BE2C (cell line): ENCODE results near the gene INTS3.

Source experiments
- DNase-seq: peaks from one replicate; pipeline ENCODE4 v3.0.0-alpha.2; 2020
- H3K27me3 ChIP-seq: fragments of 250-450 bp; sonication (Bioruptor Pico); 2 replicates; pipeline ENCODE4 v1.5.1; 2020; ENCODE audit warnings: mild to moderate bottlenecking
- H3K36me3 ChIP-seq: fragments of 250-450 bp; sonication (Bioruptor Pico); 2 replicates; pipeline ENCODE4 v1.5.1; 2020; ENCODE audit warnings: mild to moderate bottlenecking
- H3K4me1 ChIP-seq: fragments of 250-450 bp; sonication (Bioruptor Pico); 2 replicates; pipeline ENCODE4 v1.5.1; 2020
- H3K4me3 ChIP-seq: 2 replicates; pipeline ENCODE4 v1.5.1; 2011; ENCODE audit warnings: low read depth, low read length
- H3K9me3 ChIP-seq: fragments of 250-450 bp; sonication (Bioruptor Pico); 2 replicates; pipeline ENCODE4 v1.5.1; 2020
- CTCF ChIP-seq: IDR thresholded peaks from 2 replicates; pipeline ENCODE4 v1.5.1; 2012; ENCODE audit warnings: mild to moderate bottlenecking, low read depth, low read length

The INTS3 gene

GRCh38 chr1:153682730-153683129, 45.1 kb upstream of the INTS3 start:
- H3K4me1 ChIP-seq: no peaks in the 10 kb centered on the region
- H3K4me3 ChIP-seq: no peak overlapping the region
- no peak for DNase-seq
- no peak for TF ChIP-seq CTCF
- H3K27me3 ChIP-seq: peaks cover 19% of the 10 kb centered on the region
- no peaks in the 10 kb centered on the region for H3K9me3 ChIP-seq
- H3K36me3 ChIP-seq: no peaks in the 10 kb centered on the region

- DNase-seq: no peak
- Histone ChIP-seq H3K36me3 (no peaks in the 10 kb centered on the region), H3K9me3 (no peaks in the 10 kb centered on the region), H3K4me1 (0 out of 2 replicates have a peak, but pooled peaks cover 2% of the 10 kb centered on the region), H3K27me3 (peaks cover 9% of the 10 kb centered on the region), H3K4me3 (no peak overlapping the region)
- TF ChIP-seq CTCF: no peak
Observed at GRCh38 chr1:153683854-153684253, 44.0 kb upstream of the INTS3 start.

GRCh38 chr1:153684892-153685291, 43.0 kb upstream of the INTS3 start:
- Histone ChIP-seq H3K4me1 (0 out of 2 replicates have a peak, but pooled peaks cover 2% of the 10 kb centered on the region), H3K27me3 (no peaks in the 10 kb centered on the region), H3K4me3 (no peak overlapping the region), H3K36me3 (no peaks in the 10 kb centered on the region), H3K9me3 (no peaks in the 10 kb centered on the region)
- no peak for DNase-seq
- TF ChIP-seq CTCF: no peak

- H3K9me3 ChIP-seq: no peaks in the 10 kb centered on the region
- no peaks in the 10 kb centered on the region for H3K36me3 ChIP-seq
- H3K27me3 ChIP-seq: no peaks in the 10 kb centered on the region
- DNase-seq: no peak
- no peak for TF ChIP-seq CTCF
- H3K4me3 ChIP-seq: no peak overlapping the region
- H3K4me1 ChIP-seq: 0 out of 2 replicates have a peak, but pooled peaks cover 2% of the 10 kb centered on the region
Observed at GRCh38 chr1:153685544-153686340, 42.1 kb upstream of the INTS3 start.

- Histone ChIP-seq H3K4me1 (0 out of 2 replicates have a peak, but pooled peaks cover 2% of the 10 kb centered on the region), H3K9me3 (no peaks in the 10 kb centered on the region), H3K36me3 (no peaks in the 10 kb centered on the region), H3K27me3 (no peaks in the 10 kb centered on the region), H3K4me3 (no peak overlapping the region)
- no peak for TF ChIP-seq CTCF
- DNase-seq: no peak
Observed at GRCh38 chr1:153687346-153688125, 40.3 kb upstream of the INTS3 start.

GRCh38 chr1:153688276-153688675, 39.6 kb upstream of the INTS3 start:
- Histone ChIP-seq H3K27me3 (no peaks in the 10 kb centered on the region), H3K9me3 (no peaks in the 10 kb centered on the region), H3K36me3 (no peaks in the 10 kb centered on the region), H3K4me1 (0 out of 2 replicates have a peak, but pooled peaks cover 2% of the 10 kb centered on the region), H3K4me3 (no peak overlapping the region)
- no peak for DNase-seq
- TF ChIP-seq CTCF: no peak
